GM19328 (cell line): ENCODE data around the gene MSX1.

Experiments
- ATAC-seq: cut with Tn5 transposase; IDR thresholded peaks from one replicate; pipeline ENCODE4 v1.9.1; 2021; ENCODE audit warnings: mild to moderate bottlenecking, moderate library complexity; ENCODE audit not compliant: unreplicated experiment

Gene MSX1

GRCh38 chr4:4857001-4857808 is 2.3 kb upstream of the MSX1 start:
- no peak for ATAC-seq

GRCh38 chr4:4857809-4858508 is 1.5 kb upstream of the MSX1 start:
- ATAC-seq: no peak

DNA sequence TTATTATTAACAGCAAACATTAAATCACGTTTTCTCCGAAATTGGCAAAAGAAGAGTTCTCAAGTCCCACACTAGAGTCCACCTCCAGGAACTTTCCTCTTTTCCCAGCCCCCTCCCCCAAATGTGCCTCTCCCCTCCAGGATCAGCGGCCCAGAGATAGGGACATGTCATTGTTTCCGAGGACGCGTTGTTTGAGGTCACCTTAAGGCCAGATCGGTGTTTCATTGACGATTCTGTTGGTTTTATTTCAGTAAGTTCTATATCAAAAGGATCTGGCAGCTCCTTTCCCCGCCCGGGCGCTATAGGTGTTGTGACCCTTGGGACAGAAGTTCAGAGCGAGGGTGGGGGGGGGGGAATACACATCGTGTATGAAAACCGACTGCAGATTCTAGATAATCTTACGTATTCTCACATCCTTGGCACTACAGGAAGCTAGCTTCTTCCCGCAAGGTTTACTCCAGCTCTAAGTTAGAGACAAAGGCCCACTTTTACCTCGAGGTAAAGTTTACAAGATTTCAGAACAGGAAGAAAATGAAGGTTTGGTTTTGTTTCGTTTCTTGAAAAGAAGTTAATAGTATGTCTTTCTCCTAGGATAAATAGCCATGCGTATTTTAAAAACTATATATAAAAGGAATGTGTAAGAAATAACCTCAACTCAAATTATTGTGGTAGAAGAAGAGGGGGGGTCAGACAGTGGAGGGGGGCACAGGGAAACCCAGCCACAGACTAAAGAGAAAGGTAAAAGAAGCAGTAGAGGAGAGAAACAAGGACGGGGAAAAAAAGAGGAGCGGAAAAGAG is 739 bp upstream of the MSX1 start:
- no peak for ATAC-seq

DNA sequence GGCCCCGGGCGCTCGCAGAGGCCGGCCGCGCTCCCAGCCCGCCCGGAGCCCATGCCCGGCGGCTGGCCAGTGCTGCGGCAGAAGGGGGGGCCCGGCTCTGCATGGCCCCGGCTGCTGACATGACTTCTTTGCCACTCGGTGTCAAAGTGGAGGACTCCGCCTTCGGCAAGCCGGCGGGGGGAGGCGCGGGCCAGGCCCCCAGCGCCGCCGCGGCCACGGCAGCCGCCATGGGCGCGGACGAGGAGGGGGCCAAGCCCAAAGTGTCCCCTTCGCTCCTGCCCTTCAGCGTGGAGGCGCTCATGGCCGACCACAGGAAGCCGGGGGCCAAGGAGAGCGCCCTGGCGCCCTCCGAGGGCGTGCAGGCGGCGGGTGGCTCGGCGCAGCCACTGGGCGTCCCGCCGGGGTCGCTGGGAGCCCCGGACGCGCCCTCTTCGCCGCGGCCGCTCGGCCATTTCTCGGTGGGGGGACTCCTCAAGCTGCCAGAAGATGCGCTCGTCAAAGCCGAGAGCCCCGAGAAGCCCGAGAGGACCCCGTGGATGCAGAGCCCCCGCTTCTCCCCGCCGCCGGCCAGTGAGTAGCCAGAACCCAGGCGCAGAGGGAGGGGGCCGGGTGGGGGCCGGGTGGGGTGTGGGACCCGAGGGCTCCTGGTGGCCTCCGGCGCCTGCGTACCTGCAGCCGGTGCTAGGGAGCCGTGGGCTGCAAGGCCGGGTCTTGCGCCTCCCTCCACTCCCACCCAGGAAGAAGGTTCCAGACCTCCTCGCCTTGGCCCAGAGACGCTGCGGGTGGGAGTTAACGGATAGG is 534 bp downstream of the MSX1 start:
- ATAC-seq: peak; percentile 30

GRCh38 chr4:4860600-4861389 is 1.3 kb downstream of the MSX1 start:
- no peak for ATAC-seq

- ATAC-seq: no peak
Measured at GRCh38 chr4:4861390-4862018, 2.0 kb downstream of the MSX1 start.

DNA sequence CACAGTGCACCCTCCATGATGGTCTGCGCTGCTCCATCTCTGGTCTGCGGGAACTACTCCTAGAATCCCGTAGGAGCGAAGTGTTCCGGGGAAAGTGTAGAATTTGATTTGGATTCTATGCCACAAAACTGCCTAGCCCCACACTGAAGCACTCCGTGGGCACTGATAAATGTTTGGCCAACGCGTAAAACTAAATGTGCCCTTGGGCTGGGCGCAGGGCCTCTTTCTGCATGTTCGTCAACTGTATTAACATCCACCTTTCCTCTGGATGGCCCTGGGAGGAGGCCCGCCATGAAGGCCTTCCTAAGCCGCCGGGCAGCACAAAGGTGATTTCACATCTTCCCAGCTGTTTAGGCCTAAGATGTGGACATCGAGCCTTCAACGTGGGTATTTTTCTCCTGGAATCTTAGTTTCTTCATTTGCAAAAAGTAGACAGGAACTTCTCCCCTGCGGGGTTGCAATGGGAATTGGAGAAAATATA is 2.6 kb downstream of the MSX1 start:
- no peak for ATAC-seq

DNA sequence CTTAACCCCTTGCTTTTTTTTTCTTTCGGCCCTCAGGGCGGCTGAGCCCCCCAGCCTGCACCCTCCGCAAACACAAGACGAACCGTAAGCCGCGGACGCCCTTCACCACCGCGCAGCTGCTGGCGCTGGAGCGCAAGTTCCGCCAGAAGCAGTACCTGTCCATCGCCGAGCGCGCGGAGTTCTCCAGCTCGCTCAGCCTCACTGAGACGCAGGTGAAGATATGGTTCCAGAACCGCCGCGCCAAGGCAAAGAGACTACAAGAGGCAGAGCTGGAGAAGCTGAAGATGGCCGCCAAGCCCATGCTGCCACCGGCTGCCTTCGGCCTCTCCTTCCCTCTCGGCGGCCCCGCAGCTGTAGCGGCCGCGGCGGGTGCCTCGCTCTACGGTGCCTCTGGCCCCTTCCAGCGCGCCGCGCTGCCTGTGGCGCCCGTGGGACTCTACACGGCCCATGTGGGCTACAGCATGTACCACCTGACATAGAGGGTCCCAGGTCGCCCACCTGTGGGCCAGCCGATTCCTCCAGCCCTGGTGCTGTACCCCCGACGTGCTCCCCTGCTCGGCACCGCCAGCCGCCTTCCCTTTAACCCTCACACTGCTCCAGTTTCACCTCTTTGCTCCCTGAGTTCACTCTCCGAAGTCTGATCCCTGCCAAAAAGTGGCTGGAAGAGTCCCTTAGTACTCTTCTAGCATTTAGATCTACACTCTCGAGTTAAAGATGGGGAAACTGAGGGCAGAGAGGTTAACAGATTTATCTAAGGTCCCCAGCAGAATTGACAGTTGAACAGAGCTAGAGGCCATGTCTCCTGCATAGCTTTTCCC is 3.4 kb downstream of the MSX1 start:
- ATAC-seq: no peak

GRCh38 chr4:4864443-4864939 is 5.0 kb downstream of the MSX1 start:
- ATAC-seq: no peak

GRCh38 chr4:4864940-4865704 is 5.7 kb downstream of the MSX1 start:
- ATAC-seq: no peak

DNA sequence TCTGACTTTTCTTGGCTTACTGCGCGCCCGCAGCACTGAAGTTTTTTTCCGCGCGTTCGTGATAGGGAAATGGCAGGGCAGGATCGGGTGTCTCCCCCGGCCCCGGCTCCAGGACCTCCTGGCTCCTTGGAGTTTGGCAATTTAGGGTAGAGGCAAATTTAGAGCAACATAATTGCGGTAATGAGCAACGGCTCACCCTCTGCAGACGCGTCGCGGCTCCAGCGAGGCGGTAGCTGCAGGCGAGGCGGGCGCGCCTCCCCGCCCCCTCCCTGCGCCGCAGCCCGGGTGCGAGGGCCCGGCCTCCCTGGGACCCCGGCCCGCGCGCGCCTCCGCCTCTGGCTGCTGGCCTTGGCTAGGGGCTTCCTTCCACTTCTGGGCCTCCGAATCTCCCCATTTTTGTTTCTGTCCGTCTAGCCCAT is 6.2 kb downstream of the MSX1 start:
- no peak for ATAC-seq

GRCh38 chr4:4866124-4866865 is 6.8 kb downstream of the MSX1 start:
- ATAC-seq: no peak

DNA sequence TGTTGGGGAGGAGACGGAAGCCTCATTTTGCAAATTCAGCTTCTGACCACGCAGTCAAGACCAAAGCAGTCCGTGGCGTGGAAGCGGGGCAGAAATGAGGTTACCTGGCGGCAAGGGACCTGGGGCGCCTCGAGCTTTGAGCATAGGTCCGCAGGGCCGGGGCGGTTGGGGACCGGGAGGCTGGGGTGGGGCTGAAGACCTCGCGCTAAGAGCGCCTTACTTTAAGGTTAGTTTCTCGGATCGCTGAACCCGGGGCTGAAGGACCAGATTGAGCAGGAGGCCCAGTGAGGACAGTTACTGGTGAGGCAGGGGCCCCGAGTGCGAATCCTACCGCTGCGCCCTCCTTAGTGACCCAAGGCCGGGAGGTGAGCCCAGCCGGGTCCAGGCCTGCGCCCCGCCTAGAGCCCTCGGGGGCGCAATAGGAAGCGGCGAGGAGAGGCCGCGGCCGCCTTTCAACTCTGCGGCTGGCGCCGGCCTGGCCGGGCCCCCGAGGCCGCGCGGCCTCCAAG is 7.5 kb downstream of the MSX1 start:
- ATAC-seq: no peak

GRCh38 chr4:4867375-4868039 is 8.0 kb downstream of the MSX1 start:
- no peak for ATAC-seq

- no peak for ATAC-seq
Measured at GRCh38 chr4:4868040-4868757, 8.7 kb downstream of the MSX1 start.
